ENCODE measurements around the gene OR52N5.

OR52N5 gene

GRCh38 chr11:5753943-5754342 is 29.2 kb downstream of the OR52N5 start, which contains the start of gene OR52N4:
Gene OR52N4, plus strand, starts transcription at chr11:5754243. Its CDS starts 498 bp downstream, at chr11:5754741.
- H3K36me3 ChIP-seq (ENCODE audit: low read length): no peaks in the 10 kb centered on the region
- H3K79me2 ChIP-seq (ENCODE audit: insufficient read depth, low read length): no peaks in the 10 kb centered on the region
- no peaks in the 10 kb centered on the region for H3K9me3 ChIP-seq (ENCODE audit: insufficient read depth, low read length)
- no peaks in the 10 kb centered on the region for H3F3A ChIP-seq (ENCODE audit: insufficient read depth)
- no peak within 1 kb of the TSS for H3K9ac ChIP-seq (ENCODE audit: low read length)
- no peak for TF ChIP-seq CTCF (IDR thresholded peaks at IDR 0.05; ENCODE audit: insufficient read depth, low read length, poor library complexity, severe bottlenecking)
- TF ChIP-seq EZH2phosphoT487 (conservative IDR thresholded peaks at IDR 0.05; ENCODE audit: low read length): no peak
- no peak within 1 kb of the TSS for H3K27ac ChIP-seq (ENCODE audit: low read depth, low read length)
- no peak within 1 kb of the TSS for H2AFZ ChIP-seq (ENCODE audit: low read depth, low read length, severe bottlenecking)
- peaks cover 3% of the 10 kb centered on the region; the same call in 1 of the 2 replicates for H4K20me1 ChIP-seq (ENCODE audit: low read depth, low read length)
- no peaks in the 10 kb centered on the region for H3K9me2 ChIP-seq (replicated peaks; ENCODE audit: insufficient read depth, low read length)
- peaks cover 7% of the 10 kb centered on the region; the same call in 1 of the 2 replicates for H3K27me3 ChIP-seq (ENCODE audit: low read length)
- H3K4me3 ChIP-seq (ENCODE audit: insufficient read depth, low read length, poor library complexity, severe bottlenecking): no peak within 1 kb of the TSS
- H3K4me2 ChIP-seq (ENCODE audit: low read depth, low read length, poor library complexity, severe bottlenecking): no peak within 1 kb of the TSS

- no peak overlapping the region for H3K4me2 ChIP-seq (ENCODE audit: low read depth, low read length, poor library complexity, severe bottlenecking)
- no peak overlapping the region for H2AFZ ChIP-seq (ENCODE audit: low read depth, low read length, severe bottlenecking)
- no peak overlapping the region for H3K27ac ChIP-seq (ENCODE audit: low read depth, low read length)
- no peak overlapping the region for H3K4me3 ChIP-seq (ENCODE audit: insufficient read depth, low read length, poor library complexity, severe bottlenecking)
- H3K9me2 ChIP-seq (replicated peaks; ENCODE audit: insufficient read depth, low read length): no peaks in the 10 kb centered on the region
- H4K20me1 ChIP-seq (ENCODE audit: low read depth, low read length): no peaks in the 10 kb centered on the region; the same call in 1 of the 2 replicates
- H3F3A ChIP-seq (ENCODE audit: insufficient read depth): no peaks in the 10 kb centered on the region
- H3K36me3 ChIP-seq (ENCODE audit: low read length): no peaks in the 10 kb centered on the region
- H3K79me2 ChIP-seq (ENCODE audit: insufficient read depth, low read length): no peaks in the 10 kb centered on the region
- no peaks in the 10 kb centered on the region for H3K9me3 ChIP-seq (ENCODE audit: insufficient read depth, low read length)
- no peak overlapping the region for H3K9ac ChIP-seq (ENCODE audit: low read length)
- TF ChIP-seq CTCF (IDR thresholded peaks at IDR 0.05; ENCODE audit: insufficient read depth, low read length, poor library complexity, severe bottlenecking) (no peak), EZH2phosphoT487 (conservative IDR thresholded peaks at IDR 0.05; ENCODE audit: low read length) (no peak)
- H3K27me3 ChIP-seq (ENCODE audit: low read length): peaks cover 3% of the 10 kb centered on the region; the same call in 1 of the 2 replicates
These were observed 33.3 kb downstream of the OR52N5 start for GRCh38 chr11:5749836-5750235.

GRCh38 chr11:5746614-5747013 is 36.5 kb downstream of the OR52N5 start:
- TF ChIP-seq EZH2phosphoT487 (conservative IDR thresholded peaks at IDR 0.05; ENCODE audit: low read length): no peak
- no peak for TF ChIP-seq CTCF (IDR thresholded peaks at IDR 0.05; ENCODE audit: insufficient read depth, low read length, poor library complexity, severe bottlenecking)
- H3K9ac ChIP-seq (ENCODE audit: low read length): no peak overlapping the region

More at GRCh38 chr11:5746614-5747013, 36.5 kb downstream of the OR52N5 start:
- Histone ChIP-seq H3F3A (ENCODE audit: insufficient read depth) (no peaks in the 10 kb centered on the region), H3K79me2 (ENCODE audit: insufficient read depth, low read length) (no peaks in the 10 kb centered on the region), H3K9me3 (ENCODE audit: insufficient read depth, low read length) (no peaks in the 10 kb centered on the region), H4K20me1 (ENCODE audit: low read depth, low read length) (no peaks in the 10 kb centered on the region; the same call in 1 of the 2 replicates), H3K4me2 (ENCODE audit: low read depth, low read length, poor library complexity, severe bottlenecking) (no peak overlapping the region), H3K36me3 (ENCODE audit: low read length) (no peaks in the 10 kb centered on the region), H3K4me3 (ENCODE audit: insufficient read depth, low read length, poor library complexity, severe bottlenecking) (no peak overlapping the region), H3K27me3 (ENCODE audit: low read length) (no peaks in the 10 kb centered on the region), H3K27ac (ENCODE audit: low read depth, low read length) (no peak overlapping the region), H3K9me2 (replicated peaks; ENCODE audit: insufficient read depth, low read length) (no peaks in the 10 kb centered on the region), H2AFZ (ENCODE audit: low read depth, low read length, severe bottlenecking) (no peak overlapping the region)
